ENCODE measurements around the gene TP53AIP1. TPM values are rescaled to one million over a fixed set of nuclear protein-coding genes. Genes with fewer than 3 reads are reported as not detected.
A peak's percentile ranks its signal among the peaks of the same experiment; 100 is the strongest.

Gene TP53AIP1
- total and polyA plus RNA-seq, 7 donors, result 0.16 to 0.55 TPM; not detected in 5

DNA sequence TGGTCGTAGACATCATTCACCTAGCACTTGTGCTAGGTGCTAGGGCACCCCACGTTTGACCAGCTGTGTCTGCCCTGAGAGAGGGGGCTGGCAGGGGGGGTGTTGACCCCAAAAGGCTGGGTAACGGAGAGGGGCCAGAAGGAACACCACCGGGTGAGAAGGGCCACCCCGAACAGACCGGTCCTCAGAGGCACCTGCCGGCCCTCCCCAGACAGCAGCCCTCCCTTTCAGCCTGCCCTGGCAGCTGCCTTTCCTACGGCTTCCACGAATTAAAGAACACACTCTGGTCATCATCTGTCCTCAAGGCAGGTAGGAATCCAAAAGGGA is 52.5 kb downstream of the TP53AIP1 start:
- Histone ChIP-seq H3K36me3 (no peaks in the 10 kb centered on the region), H3K9me3 (no peaks in the 10 kb centered on the region), H3K27me3 (peaks cover 8 to 39% (median 21%) of the 10 kb centered on the region in 3 donors), H3K27ac (no peak overlapping the region), H3K4me1 (peaks cover 0 to 19% (median 14%) of the 10 kb centered on the region in 4 donors), H3K4me3 (peak overlapping the region in 3 of 4 donors; percentile 42 to 55 (median 54))
- no peak for DNase-seq
- TF ChIP-seq POLR2AphosphoS5 (IDR thresholded peaks at IDR 0.05) (no peak), POLR2A (IDR thresholded peaks at IDR 0.05) (no peak), CTCF (IDR thresholded peaks at IDR 0.05) (no peak), EP300 (IDR thresholded peaks at IDR 0.05) (no peak)
- intact Hi-C loops (cut with DNase I), result no loop called here
- 7 to 31% methylated on average over 9 of the region's 9 CpGs for WGBS, 2 donors

DNA sequence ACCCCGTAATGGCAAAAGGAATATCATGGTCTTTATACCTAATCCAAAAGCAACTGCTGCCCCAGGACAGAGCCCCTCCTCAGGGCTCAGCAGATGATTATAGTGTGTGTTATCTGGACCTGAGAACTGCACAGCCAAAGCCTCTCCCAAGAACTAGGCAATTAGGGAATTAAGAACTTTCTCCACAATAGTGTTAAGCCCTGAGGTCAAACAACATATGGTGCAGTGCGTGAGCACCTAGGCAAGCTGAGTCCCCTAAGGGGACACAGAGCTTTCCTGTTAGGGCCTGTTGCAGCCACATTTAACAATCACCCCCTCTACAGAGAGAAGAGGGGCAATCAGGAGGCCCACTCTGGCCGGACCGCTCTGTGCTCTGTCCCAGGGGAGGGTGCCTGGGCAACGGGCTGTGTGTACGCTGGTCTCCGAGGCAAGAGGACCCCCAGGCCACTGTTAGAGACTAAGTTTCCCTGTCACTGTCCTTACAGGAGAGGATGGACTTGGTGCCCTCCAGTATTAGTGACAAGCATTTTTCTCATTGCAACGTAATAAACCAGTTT is 52.9 kb downstream of the TP53AIP1 start:
- no peak for DNase-seq
- Histone ChIP-seq H3K4me1 (peaks cover 0 to 19% (median 14%) of the 10 kb centered on the region in 4 donors), H3K36me3 (no peaks in the 10 kb centered on the region), H3K4me3 (no peak overlapping the region), H3K27me3 (peaks cover 8 to 39% (median 21%) of the 10 kb centered on the region in 3 donors), H3K27ac (no peak overlapping the region), H3K9me3 (no peaks in the 10 kb centered on the region)
- intact Hi-C loops (cut with DNase I), result no loop called here
- TF ChIP-seq POLR2A (IDR thresholded peaks at IDR 0.05), result no peak
- TF ChIP-seq EP300 (IDR thresholded peaks at IDR 0.05), result no peak
- no peak for TF ChIP-seq POLR2AphosphoS5 (IDR thresholded peaks at IDR 0.05)
- no peak for TF ChIP-seq CTCF (IDR thresholded peaks at IDR 0.05)
- WGBS, 2 donors, result 72 to 84% methylated on average over 8 of the region's 8 CpGs

- no peak overlapping the region for H3K27ac ChIP-seq
- no peak for TF ChIP-seq POLR2AphosphoS5 (IDR thresholded peaks at IDR 0.05)
- TF ChIP-seq CTCF (IDR thresholded peaks at IDR 0.05), result no peak
- no peak for TF ChIP-seq EP300 (IDR thresholded peaks at IDR 0.05)
- no peak for TF ChIP-seq POLR2A (IDR thresholded peaks at IDR 0.05)
- H3K27me3 ChIP-seq, result peaks cover 8 to 39% (median 21%) of the 10 kb centered on the region in 3 donors
- intact Hi-C loops (cut with DNase I), result no loop called here
- no peak for DNase-seq
- no peaks in the 10 kb centered on the region for H3K9me3 ChIP-seq
- H3K36me3 ChIP-seq, result no peaks in the 10 kb centered on the region
- H3K4me1 ChIP-seq, result peaks cover 0 to 19% (median 14%) of the 10 kb centered on the region in 4 donors
- no peak overlapping the region for H3K4me3 ChIP-seq
- WGBS, 2 donors, result 83 to 89% methylated on average over 15 of the region's 15 CpGs
Measured at GRCh38 chr11:128888034-128888985, 54.4 kb downstream of the TP53AIP1 start.

GRCh38 chr11:128886406-128887124 is 56.1 kb downstream of the TP53AIP1 start:
- peaks cover 0 to 16% (median 14%) of the 10 kb centered on the region in 4 donors for H3K4me1 ChIP-seq
- 10 to 21% methylated on average over 5 of the region's 5 CpGs for WGBS, 2 donors
- H3K36me3 ChIP-seq, result no peaks in the 10 kb centered on the region
- no peak overlapping the region for H3K27ac ChIP-seq
- intact Hi-C loops (cut with DNase I), result no loop called here
- no peak for DNase-seq
- H3K27me3 ChIP-seq, result peaks cover 8 to 37% (median 21%) of the 10 kb centered on the region in 3 donors
- TF ChIP-seq EP300 (IDR thresholded peaks at IDR 0.05) (no peak), POLR2A (IDR thresholded peaks at IDR 0.05) (no peak), POLR2AphosphoS5 (IDR thresholded peaks at IDR 0.05) (no peak), CTCF (IDR thresholded peaks at IDR 0.05) (no peak)
- H3K4me3 ChIP-seq, result no peak overlapping the region
- H3K9me3 ChIP-seq, result no peaks in the 10 kb centered on the region

Other genes with a start within 250 kb of the TP53AIP1 start
- 10 to 100 TPM in 3 of 4 donors, 1 to 10 TPM in 1; 8.8 to 18.0 (median 15.0) TPM for gene FLI1, start 248.8 kb downstream of the TP53AIP1 start, total RNA-seq
- 10 to 100 TPM in 1 of 3 donors, 1 to 10 TPM in 2; 1.8 to 16.6 (median 4.2) TPM for gene FLI1, start 248.8 kb downstream of the TP53AIP1 start, polyA plus RNA-seq
- gene KCNJ1, start 75.6 kb downstream of the TP53AIP1 start, total RNA-seq, result under 1 TPM in 1 of 4 donors, not detected in 3; 0.81 TPM
- gene KCNJ1, start 75.6 kb downstream of the TP53AIP1 start, polyA plus RNA-seq, result not detected
- 1 to 10 TPM; 1.8 to 4.7 (median 2.9) TPM for gene KCNJ5, start 51.5 kb downstream of the TP53AIP1 start, total RNA-seq
- gene KCNJ5, start 51.5 kb downstream of the TP53AIP1 start, polyA plus RNA-seq, result under 1 TPM in 2 of 3 donors, not detected in 1; 0.58 to 0.60 TPM
- 10 to 100 TPM in 3 of 4 donors, 1 to 10 TPM in 1; 9.2 to 18.1 (median 12.4) TPM for gene ARHGAP32, start 249.5 kb upstream of the TP53AIP1 start, total RNA-seq
- 10 to 100 TPM; 10.8 to 20.0 (median 12.0) TPM for gene ARHGAP32, start 249.5 kb upstream of the TP53AIP1 start, polyA plus RNA-seq

All from sigmoid colon (tissue), 7 donors.